MCF 10A (cell line): ENCODE data around the gene GPR84. TPM values are rescaled to one million over a fixed set of nuclear protein-coding genes. Genes with fewer than 3 reads are reported as not detected.

Experiments used
- BruUV-seq: library from RNA; stranded (reverse); fragments of 400-500 nt; replicated peaks from 2 replicates; lab custom pipeline; 2021; lab: Mats Ljungman, UMichigan
- CTCF ChIA-PET: fragments of 300-600 bp; sonication (Branson Sonifier 250); formaldehyde crosslinking; extraction: SDS; loops from one replicate; lab custom pipeline; 2021; ENCODE audit warnings: antibody characterized with exemption, inconsistent platforms; lab: Yijun Ruan, JAX
- POLR2A ChIA-PET: fragments of 300-600, 350-650 bp; sonication (Branson Sonifier 250); formaldehyde crosslinking; extraction: SDS; loops from one replicate; lab custom pipeline; 2020; ENCODE audit warnings: antibody characterized with exemption, inconsistent platforms; lab: Yijun Ruan, JAX
- DNase-seq: peaks from one replicate; pipeline ENCODE4 v3.0.0-alpha.2; 2018; ENCODE audit not compliant: unreplicated experiment
- H3K27ac Mint-ChIP-seq: one replicate; pipeline ENCODE4 v1.8.0; 2022; ENCODE audit warnings: mild to moderate bottlenecking, low read depth, mixed read lengths; ENCODE audit not compliant: unreplicated experiment
- H3K27me3 Mint-ChIP-seq: one replicate; pipeline ENCODE4 v1.8.0; 2022; ENCODE audit warnings: mixed read lengths; ENCODE audit not compliant: insufficient read depth, unreplicated experiment
- H3K36me3 Mint-ChIP-seq: one replicate; pipeline ENCODE4 v1.8.0; 2022; ENCODE audit warnings: mild to moderate bottlenecking, moderate library complexity, mixed read lengths; ENCODE audit not compliant: insufficient read depth, unreplicated experiment
- H3K4me1 Mint-ChIP-seq: one replicate; pipeline ENCODE4 v1.8.0; 2022; ENCODE audit warnings: mixed read lengths; ENCODE audit not compliant: insufficient read depth, unreplicated experiment
- H3K4me3 Mint-ChIP-seq: one replicate; pipeline ENCODE4 v1.8.0; 2022; ENCODE audit warnings: mild to moderate bottlenecking, moderate library complexity, mixed read lengths; ENCODE audit not compliant: unreplicated experiment
- H3K9me3 Mint-ChIP-seq: one replicate; pipeline ENCODE4 v1.8.0; 2022; ENCODE audit warnings: mixed read lengths; ENCODE audit not compliant: unreplicated experiment
- intact Hi-C: fragments of 100-400 bp; cut with micrococcal nuclease; formaldehyde crosslinking; loops from 2 replicates; pipeline ENCODE4 v1.14.1; 2022
- total RNA-seq: library from RNA; stranded (reverse); gene quantifications from 2 replicates; pipeline ENCODE4 v1.2.3, GENCODE V29; 2022
- TF ChIP-seq, protein P1 (sequence below): fragments of 200-600 bp; IDR thresholded peaks from one replicate; pipeline ENCODE4 v1.8.0; 2022; ENCODE audit warnings: antibody characterized with exemption, mild to moderate bottlenecking; ENCODE audit not compliant: unreplicated experiment

Gene GPR84
- total RNA-seq, 1 experiment from 2014 or later = not detected

DNA sequence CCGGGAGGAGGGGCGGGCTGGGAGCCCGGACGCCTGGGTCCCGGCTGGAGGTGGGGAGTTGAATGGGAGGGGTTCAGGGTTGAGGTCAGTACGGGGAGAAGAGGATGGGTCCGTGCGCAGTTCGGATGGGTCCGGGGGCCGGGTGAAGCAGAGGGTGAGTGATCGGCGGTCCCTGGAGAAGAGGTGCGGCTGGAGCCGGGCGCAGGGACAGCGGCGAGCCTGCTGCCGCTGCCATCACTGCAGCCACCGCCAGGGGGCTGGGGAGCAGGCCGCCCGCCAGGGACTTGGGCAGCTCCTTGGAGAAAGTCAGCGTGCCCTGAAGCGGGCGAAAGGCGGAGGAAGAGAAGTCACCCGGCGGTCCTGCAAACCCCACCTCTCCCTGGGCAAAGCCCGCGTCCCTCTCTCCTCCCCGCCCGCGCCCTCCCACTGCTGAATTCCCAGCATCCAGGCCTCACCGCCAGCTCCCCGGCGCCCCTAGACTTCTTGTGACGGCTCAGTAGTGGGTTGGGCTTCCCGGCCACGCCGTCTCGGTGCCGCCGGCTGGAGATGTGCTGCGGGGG, 6.0 kb upstream of the GPR84 start:
- POLR2A ChIA-PET = interaction anchor here (0.7 to 2.0 kb wide), 6 partner anchors 10 to 90 kb away, joined by 3 to 20 read pairs (median 4); partner anchors contain the start of genes CBX5 and HNRNPA1
- no TSS peak for BruUV-seq
- H3K27ac Mint-ChIP-seq = no peak overlapping the region
- peak overlapping the region; percentile 66 for H3K4me3 Mint-ChIP-seq
- intact Hi-C loops = loop anchor here (1.0 kb wide), 2 partner anchors 9 to 24 kb away; no protein-coding TSS in a partner anchor
- TF ChIP-seq, protein P1, sequence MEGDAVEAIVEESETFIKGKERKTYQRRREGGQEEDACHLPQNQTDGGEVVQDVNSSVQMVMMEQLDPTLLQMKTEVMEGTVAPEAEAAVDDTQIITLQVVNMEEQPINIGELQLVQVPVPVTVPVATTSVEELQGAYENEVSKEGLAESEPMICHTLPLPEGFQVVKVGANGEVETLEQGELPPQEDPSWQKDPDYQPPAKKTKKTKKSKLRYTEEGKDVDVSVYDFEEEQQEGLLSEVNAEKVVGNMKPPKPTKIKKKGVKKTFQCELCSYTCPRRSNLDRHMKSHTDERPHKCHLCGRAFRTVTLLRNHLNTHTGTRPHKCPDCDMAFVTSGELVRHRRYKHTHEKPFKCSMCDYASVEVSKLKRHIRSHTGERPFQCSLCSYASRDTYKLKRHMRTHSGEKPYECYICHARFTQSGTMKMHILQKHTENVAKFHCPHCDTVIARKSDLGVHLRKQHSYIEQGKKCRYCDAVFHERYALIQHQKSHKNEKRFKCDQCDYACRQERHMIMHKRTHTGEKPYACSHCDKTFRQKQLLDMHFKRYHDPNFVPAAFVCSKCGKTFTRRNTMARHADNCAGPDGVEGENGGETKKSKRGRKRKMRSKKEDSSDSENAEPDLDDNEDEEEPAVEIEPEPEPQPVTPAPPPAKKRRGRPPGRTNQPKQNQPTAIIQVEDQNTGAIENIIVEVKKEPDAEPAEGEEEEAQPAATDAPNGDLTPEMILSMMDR = peak; percentile 88
- H3K27me3 Mint-ChIP-seq = no peaks in the 10 kb centered on the region
- no peaks in the 10 kb centered on the region for H3K36me3 Mint-ChIP-seq
- CTCF ChIA-PET = interaction anchor here (0.6 to 5.8 kb wide), 31 partner anchors 9 to 529 kb away, joined by 3 to 109 read pairs (median 4); partner anchors contain the start of genes HNRNPA1 and ZNF385A
- H3K9me3 Mint-ChIP-seq = no peaks in the 10 kb centered on the region
- peaks cover 47% of the 10 kb centered on the region for H3K4me1 Mint-ChIP-seq
- peak; percentile 80 for DNase-seq

DNA sequence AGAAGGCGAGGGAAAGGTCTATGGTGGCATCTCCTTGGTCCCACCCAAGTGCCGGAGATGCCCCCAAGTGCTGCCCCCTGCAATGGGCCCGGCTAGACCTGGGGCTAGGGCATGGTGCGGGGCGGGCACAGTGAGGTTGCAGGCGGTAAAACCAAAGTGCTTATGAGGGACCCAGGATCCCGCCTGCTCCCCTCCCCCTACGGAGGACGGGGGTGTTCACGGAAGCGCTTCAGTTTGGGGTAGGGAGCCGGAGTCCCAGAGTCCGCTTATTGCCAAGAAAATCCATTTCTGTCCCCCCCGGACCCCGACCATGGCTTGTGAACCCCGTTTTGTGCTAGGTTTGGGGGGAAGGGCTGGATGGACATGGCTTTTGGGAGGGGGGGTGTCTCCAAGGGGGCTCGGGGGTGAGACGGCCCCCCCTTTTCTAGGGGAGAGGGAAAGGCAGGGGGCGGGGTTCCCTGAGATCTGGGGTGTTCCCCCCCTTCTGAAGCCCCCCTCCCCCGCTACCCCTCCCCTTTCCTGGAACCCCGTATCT, 5.4 kb upstream of the GPR84 start:
- H3K9me3 Mint-ChIP-seq = no peaks in the 10 kb centered on the region
- TF ChIP-seq, protein P1 = no peak
- H3K27ac Mint-ChIP-seq = no peak overlapping the region
- DNase-seq = no peak
- H3K4me1 Mint-ChIP-seq = peaks cover 41% of the 10 kb centered on the region
- H3K36me3 Mint-ChIP-seq = no peaks in the 10 kb centered on the region
- peak overlapping the region; percentile 66 for H3K4me3 Mint-ChIP-seq
- intact Hi-C loops = loop anchor here (1.0 to 10.0 kb wide), 4 partner anchors 10 to 365 kb away; partner anchors contain the start of genes HOXC8 and HOXC9
- CTCF ChIA-PET = interaction anchor here (0.9 to 5.8 kb wide), 10 partner anchors 9 to 134 kb away, joined by 3 to 109 read pairs (median 22); no protein-coding TSS in a partner anchor
- H3K27me3 Mint-ChIP-seq = no peaks in the 10 kb centered on the region
- no TSS peak for BruUV-seq
- POLR2A ChIA-PET = interaction anchor here (0.7 to 2.0 kb wide), 5 partner anchors 10 to 90 kb away, joined by 3 to 20 read pairs (median 5); partner anchors contain the start of genes CBX5 and HNRNPA1

DNA sequence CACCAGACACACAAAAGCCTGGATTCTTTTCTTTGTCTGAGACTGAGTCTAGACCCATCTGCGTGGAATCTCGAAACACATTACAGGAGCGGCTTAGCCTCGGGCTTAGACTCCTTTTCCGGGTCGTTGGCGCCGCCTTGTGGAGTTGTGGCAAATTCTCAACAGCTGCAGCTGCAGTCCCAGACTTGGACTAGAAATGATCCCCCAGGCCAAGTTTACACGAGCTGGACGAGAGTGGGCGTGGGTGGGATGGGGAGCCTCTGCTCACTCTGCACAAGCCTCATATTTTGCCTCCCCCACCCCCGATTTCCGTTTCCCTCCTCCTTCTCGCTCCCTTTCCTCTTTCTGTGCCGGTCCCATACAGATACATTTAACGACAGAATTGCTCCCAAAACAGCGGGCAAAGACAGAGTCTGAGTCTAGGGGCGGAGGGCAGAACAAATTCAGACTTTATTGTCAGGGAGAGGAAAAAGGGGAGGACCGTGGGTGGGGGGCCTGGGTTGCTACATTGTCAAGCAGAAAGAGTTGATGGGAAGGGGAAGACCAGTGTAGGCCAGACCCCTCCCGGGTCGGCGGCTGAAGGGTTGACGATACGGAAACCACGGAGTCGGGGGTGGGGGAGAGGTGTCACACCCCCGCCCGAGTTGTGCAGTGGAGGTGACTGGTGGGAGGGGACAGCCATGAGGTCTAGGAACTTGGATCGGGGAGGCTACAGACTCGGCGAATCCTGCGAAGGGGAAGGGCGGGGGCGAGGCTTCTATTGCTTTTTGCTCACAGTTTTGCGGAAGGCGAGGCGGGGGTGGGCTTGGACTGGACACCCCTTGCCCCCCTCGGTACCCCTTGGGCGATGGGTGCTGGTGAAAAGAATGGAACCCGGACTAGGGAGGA, 4.7 kb upstream of the GPR84 start:
- Mint-ChIP-seq H3K27me3 (no peaks in the 10 kb centered on the region), H3K27ac (no peak overlapping the region), H3K4me3 (peak overlapping the region; percentile 66), H3K36me3 (no peaks in the 10 kb centered on the region), H3K9me3 (no peaks in the 10 kb centered on the region), H3K4me1 (peaks cover 35% of the 10 kb centered on the region)
- ChIA-PET POLR2A (interaction anchor here (0.7 to 1.4 kb wide), 6 partner anchors 10 to 140 kb away, joined by 3 to 9 read pairs (median 4); no protein-coding TSS in a partner anchor), CTCF (interaction anchor here (0.5 to 4.5 kb wide), 39 partner anchors 10 to 1619 kb away, joined by 3 to 59 read pairs (median 4); partner anchors contain the start of gene NFE2)
- intact Hi-C loops = loop anchor here (1.0 to 10.0 kb wide), 3 partner anchors 70 to 364 kb away; partner anchors contain the start of genes HOXC8 and HOXC9
- TF ChIP-seq, protein P1 = peak; percentile 71
- no TSS peak for BruUV-seq
- peak; percentile 90 for DNase-seq
